DMS114 treated with DMSO at 0.1 percent for 48 hours (cell line): ENCODE results near the gene DIRAS1.
"Not testable (repeated sequence)": the region's sequence is repeated elsewhere in the genome, so short reads cannot be mapped to it uniquely, and the experiment has no call there.

Experiments
- DNase-seq: peaks from one replicate; lab custom pipeline; 2025; ENCODE audit not compliant: unreplicated experiment; lab: John Stamatoyannopoulos, UW

DIRAS1 gene

DNA sequence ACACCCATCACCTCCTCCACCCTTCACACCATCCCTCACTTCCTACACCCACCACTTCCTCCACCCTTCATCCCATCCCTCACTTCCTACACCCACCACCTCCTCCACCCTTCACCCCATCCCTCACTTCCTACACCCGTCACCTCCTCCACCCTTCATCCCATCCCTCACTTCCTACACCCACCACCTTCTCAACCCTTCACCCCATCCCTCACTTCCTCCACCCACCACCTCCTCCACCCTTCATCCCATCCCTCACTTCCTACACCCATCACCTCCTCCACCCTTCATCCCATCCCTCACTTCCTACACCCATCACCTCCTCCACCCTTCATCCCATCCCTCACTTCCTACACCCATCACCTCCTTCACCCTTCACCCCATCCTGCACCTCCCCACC lies 7.1 kb downstream of the DIRAS1 start:
- not testable (repeated sequence) for DNase-seq

GRCh38 chr19:2713170-2713569 lies 8.0 kb downstream of the DIRAS1 start:
- DNase-seq: not testable (repeated sequence)

- DNase-seq: no peak
Observed at GRCh38 chr19:2711875-2712205, 9.3 kb downstream of the DIRAS1 start.

DNA sequence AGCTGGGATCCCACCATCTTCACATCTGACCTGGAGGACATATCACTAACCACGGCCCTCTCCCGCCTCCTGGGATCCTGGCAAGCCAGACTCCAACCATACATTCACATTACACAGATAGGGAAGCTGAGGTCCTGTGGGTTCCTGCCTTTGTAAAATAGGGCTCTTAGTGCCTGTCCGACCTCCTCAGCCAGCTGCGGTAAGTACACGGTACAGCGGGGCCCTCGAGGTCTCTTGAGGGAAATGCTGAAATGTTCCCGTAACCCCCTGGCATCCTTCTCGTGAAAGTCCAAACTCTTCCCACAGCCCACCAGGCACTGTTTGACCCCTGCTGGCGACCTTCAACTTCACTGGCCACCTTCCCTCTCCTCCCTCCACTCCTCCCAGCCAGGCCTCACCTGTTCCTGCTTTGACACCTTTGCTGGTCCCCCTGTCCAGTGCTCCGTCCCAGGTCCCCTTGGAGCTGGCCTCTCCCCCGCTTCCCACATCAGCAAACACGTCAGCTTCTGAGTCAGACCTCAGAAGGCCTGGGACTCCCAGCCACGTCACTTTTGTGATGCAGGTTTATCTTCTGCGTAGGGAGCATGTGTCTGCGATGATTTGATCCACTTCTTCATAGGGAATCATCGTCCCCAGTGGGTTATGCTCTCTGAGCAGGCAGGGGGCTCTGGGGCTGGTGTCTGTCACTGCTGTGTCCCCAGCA lies 9.8 kb downstream of the DIRAS1 start:
- no peak for DNase-seq

DNA sequence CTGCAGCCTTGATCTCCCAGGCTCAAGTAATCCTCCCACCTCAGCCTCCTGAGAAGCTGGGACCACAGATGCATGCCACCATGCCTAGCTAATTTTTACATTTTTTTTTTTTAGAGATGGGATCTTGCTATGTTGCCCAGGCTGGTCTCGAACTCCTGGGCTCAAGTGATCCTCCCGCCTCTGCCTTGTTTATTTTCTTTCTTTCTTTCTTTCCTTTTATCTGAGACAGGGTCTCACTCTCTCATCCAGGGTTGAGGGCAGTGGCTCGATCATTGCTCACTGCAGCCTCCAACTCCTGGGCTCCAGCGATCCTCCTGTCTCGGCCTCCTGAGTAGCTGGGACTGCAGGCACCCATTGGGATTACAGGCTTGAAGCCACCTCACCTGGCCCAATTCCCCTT lies 14.9 kb downstream of the DIRAS1 start:
- no peak for DNase-seq

- no peak for DNase-seq
Observed at GRCh38 chr19:2703691-2704216, 17.4 kb downstream of the DIRAS1 start.

DNA sequence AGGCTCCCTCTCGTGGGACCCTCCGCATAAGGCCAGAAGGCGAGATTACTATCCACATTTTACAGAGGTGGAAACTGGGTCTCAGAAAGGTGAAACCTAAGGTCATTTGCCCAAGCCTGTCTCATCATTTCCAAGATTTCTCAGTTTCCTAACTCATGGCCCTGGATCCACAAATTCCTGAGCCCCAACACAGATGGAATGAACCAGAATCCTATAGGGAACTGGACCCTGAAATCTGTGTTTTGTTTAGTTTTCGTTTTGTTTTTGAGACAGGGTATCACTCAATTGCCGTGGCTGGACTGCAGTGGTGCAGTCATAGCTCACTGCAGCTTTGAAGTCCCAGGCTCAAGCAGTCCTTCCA lies 18.1 kb downstream of the DIRAS1 start:
- no peak for DNase-seq

- peak; percentile 39 for DNase-seq
Observed at GRCh38 chr19:2702170-2703076, 18.7 kb downstream of the DIRAS1 start, which contains the start of gene GNG7. Gene GNG7 (minus strand): TSS chr19:2702694. CDS start chr19:2520688, 182,006 bp downstream.

- DNase-seq: no peak
Observed at GRCh38 chr19:2701361-2702169, 19.6 kb downstream of the DIRAS1 start.

GRCh38 chr19:2700660-2701360 lies 20.4 kb downstream of the DIRAS1 start:
- DNase-seq: no peak

DNA sequence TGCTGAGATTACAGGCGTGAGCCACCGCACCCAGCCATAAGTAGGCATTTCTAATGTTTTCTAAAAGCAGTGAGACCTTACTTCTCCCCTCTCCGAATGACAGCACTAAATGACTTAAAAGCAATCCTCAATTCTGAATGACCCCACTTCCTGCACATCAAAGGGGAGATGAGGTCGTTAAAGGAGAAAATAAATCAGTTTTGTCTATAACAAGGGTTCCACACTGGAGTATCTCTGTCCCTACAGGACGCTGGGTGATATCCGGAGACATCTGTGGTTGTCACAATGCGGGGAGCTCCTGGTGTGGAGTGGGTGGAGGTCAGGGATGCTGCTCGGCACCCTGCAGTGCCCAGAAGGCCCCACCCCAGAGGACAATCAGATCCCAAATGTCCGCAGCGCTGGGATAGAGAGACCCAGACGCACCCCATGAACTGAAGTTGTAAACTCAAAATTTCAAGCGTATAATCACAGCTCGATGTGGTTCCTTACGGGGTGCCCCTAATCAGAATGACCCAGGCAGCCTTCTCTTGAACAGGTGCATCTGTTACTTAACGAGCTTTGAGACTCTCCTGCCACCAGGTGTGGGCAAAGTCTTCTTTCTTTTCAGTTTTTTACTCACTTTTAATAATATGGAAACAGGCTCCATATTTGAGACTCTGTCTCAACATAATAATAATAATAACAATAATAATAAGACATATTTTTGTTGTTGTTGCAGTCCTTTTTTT lies 21.6 kb downstream of the DIRAS1 start:
- DNase-seq: no peak

DNA sequence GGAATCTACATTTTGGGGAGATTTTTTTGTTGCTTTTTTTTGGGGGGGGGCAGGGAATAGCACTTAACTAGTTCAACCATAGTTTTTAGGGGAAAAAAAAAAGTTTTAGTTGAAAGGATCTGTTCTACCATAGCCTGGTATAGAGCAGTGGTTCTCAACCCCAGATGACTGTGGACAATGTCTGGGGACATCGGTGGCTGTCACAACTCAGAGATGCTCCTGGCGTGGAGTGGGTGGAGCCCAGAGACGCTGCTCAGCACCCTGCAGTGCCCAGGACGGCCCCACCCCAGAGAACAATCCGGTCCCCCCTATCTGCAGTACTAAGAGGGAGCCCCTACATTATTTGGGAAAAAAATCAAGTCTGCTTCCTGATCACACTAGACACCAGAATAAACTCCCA lies 27.0 kb downstream of the DIRAS1 start:
- DNase-seq: no peak

DNA sequence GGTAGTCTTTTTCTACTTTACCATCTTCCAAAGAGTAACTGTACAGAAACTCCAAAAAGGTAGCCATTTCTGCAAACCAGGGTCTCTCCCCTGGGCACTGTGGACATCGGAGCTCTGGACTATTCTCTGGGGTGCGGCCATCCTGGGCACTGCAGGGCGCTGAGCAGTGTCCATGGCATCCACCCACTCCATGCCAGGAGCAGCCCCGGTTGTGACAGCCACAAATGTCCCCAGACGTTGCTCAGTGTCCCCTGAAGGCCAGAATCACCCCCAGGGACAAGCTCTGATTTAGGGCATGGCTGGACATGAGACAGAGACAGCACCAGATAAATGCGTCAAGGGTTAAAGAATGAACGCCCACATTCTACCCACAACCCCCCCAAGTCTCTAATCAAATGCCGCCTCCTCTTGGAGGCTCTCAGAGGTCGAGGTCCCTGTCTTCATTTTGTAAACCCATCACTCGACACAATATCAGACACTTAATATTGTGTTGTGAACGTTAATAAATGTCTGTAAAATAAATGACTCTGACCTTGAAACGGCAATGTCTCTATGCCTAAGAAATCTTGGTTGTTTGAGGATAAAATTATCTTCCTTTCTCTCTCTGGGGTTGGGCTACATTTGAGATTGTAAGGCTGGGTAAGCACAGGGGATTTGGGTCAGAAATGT lies 27.5 kb downstream of the DIRAS1 start:
- DNase-seq: no peak

- DNase-seq: no peak
Observed at GRCh38 chr19:2691951-2692350, 29.2 kb downstream of the DIRAS1 start.

GRCh38 chr19:2690856-2691255 lies 30.3 kb downstream of the DIRAS1 start:
- DNase-seq: no peak

GRCh38 chr19:2686360-2686759 lies 34.8 kb downstream of the DIRAS1 start:
- no peak for DNase-seq

- DNase-seq: no peak
Observed at GRCh38 chr19:2685204-2685704, 35.9 kb downstream of the DIRAS1 start.

DNA sequence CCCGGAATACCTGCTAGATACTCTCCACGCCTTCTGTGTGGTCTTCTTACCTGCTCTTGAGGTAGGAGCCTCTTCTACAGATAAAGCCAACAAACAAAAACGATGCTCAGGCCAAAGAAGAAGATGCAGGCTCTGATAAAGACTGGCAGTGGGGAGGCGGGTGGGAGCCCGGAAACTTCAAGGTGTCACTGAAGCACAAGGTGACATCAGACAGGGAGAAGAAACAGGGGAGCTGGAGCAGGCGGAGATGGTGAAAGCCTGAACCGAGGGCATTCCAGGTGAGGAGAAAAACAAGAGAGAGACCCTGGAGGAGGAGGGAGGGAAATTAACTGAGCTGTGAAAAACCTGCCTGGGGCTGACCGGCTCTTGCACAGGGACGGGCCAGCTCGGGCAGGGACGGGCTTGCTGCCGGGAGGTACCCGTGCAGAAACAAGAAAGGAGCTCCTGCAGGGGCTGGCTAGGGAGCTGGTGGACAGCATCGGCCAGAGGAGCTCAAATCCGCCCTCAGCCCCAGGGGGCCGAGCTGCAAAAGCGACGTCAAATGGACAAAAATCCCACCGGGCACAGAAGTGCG lies 37.7 kb downstream of the DIRAS1 start:
- DNase-seq: no peak

GRCh38 chr19:2680808-2681207 lies 40.4 kb downstream of the DIRAS1 start:
- no peak for DNase-seq
